Hepatocyte (in vitro differentiated cells): Measurements from ENCODE around the gene EXOC3L1. TPM values are rescaled to one million over a fixed set of nuclear protein-coding genes. Genes with fewer than 3 reads are reported as not detected.
A peak's percentile ranks its signal among the peaks of the same experiment; 100 is the strongest.

Source experiments
- DNase-seq: peaks from one replicate; pipeline ENCODE4 v3.0.0-alpha.2; 2016; ENCODE audit warnings: low spot score
- H2AFZ ChIP-seq: fragments of 200-600 bp; sonication (generic); 2 replicates; pipeline ENCODE4 v1.6.0; 2016; ENCODE audit warnings: antibody characterized with exemption, mild to moderate bottlenecking
- H3K27ac ChIP-seq: fragments of 200-600 bp; sonication (generic); 2 replicates; pipeline ENCODE4 v1.5.1; 2016; ENCODE audit warnings: mild to moderate bottlenecking
- H3K27me3 ChIP-seq: fragments of 200-600 bp; sonication (generic); 2 replicates; pipeline ENCODE4 v1.6.1; 2016
- H3K36me3 ChIP-seq: fragments of 200-600 bp; sonication (generic); replicated peaks from 2 replicates; pipeline ENCODE4 v1.5.1; 2016; ENCODE audit warnings: low read depth; ENCODE audit not compliant: insufficient read depth
- H3K4me1 ChIP-seq: fragments of 200-600 bp; sonication (generic); 2 replicates; pipeline ENCODE4 v1.5.1; 2016; ENCODE audit warnings: mild to moderate bottlenecking, moderate library complexity; ENCODE audit not compliant: insufficient read depth
- H3K4me2 ChIP-seq: fragments of 200-600 bp; sonication (generic); 2 replicates; pipeline ENCODE4 v1.6.0; 2016
- H3K4me3 ChIP-seq: fragments of 200-600 bp; sonication (generic); 2 replicates; pipeline ENCODE4 v1.5.1; 2016; ENCODE audit warnings: mild to moderate bottlenecking
- H3K79me2 ChIP-seq: fragments of 200-600 bp; sonication (generic); 2 replicates; pipeline ENCODE4 v1.6.0; 2017; ENCODE audit warnings: mild to moderate bottlenecking
- H3K9me2 ChIP-seq: fragments of 200-600 bp; sonication (generic); replicated peaks from 2 replicates; pipeline ENCODE4 v1.6.0; 2017; ENCODE audit warnings: mild to moderate bottlenecking; ENCODE audit not compliant: insufficient read depth
- H3K9me3 ChIP-seq: fragments of 200-600 bp; sonication (generic); 2 replicates; pipeline ENCODE4 v1.5.1; 2016; ENCODE audit warnings: low read depth, mild to moderate bottlenecking
- H4K20me1 ChIP-seq: fragments of 200-600 bp; sonication (generic); 2 replicates; pipeline ENCODE4 v1.6.0; 2016; ENCODE audit warnings: mild to moderate bottlenecking; ENCODE audit not compliant: insufficient read depth, poor library complexity, severe bottlenecking
- CTCF ChIP-seq: fragments of 200-600 bp; sonication (generic); IDR thresholded peaks from 2 replicates; pipeline ENCODE4 v1.5.1; 2016; ENCODE audit warnings: antibody characterized with exemption, mild to moderate bottlenecking; ENCODE audit not compliant: poor library complexity
- EZH2 ChIP-seq: fragments of 200-600 bp; sonication (generic); IDR thresholded peaks from 2 replicates; pipeline ENCODE4 v1.6.1; 2016; ENCODE audit warnings: antibody characterized with exemption, mild to moderate bottlenecking, borderline replicate concordance
- EZH2phosphoT487 ChIP-seq: fragments of 200-600 bp; sonication (generic); IDR thresholded peaks from one replicate; pipeline ENCODE4 v1.6.1; 2018; ENCODE audit warnings: antibody characterized with exemption, mild to moderate bottlenecking, low read depth, moderate library complexity; ENCODE audit not compliant: unreplicated experiment, severe bottlenecking
- WGBS: methylation state at CpG from one replicate; pipeline ENCODE4 v1.1.6; 2016; ENCODE audit warnings: low lambda C conversion rate; ENCODE audit errors: missing lambda C conversion rate; 5-methylcytosine and 5-hydroxymethylcytosine counted together
- polyA plus RNA-seq: library from polyadenylated mRNA; unstranded; fragments of >200 nt; fragmentation: Nextera tagmentation; extraction: Ambion mirVana; gene quantifications from 2 replicates; pipeline ENCODE4 v1.2.1, GENCODE V29; 2016
- total RNA-seq: library from RNA; depleted of rRNA; stranded (reverse); fragments of >200 nt; gene quantifications from 2 replicates; pipeline ENCODE4 v1.2.3, GENCODE V29; 2014

Gene EXOC3L1
- total and polyA plus RNA-seq, 2 experiments from 2014 or later: 0.33 to 2.0 TPM

GRCh38 chr16:67200491-67200890 lies 10.6 kb upstream of the EXOC3L1 start:
- no peaks in the 10 kb centered on the region for H3K9me2 ChIP-seq
- no peak overlapping the region for H3K27ac ChIP-seq
- H3K79me2 ChIP-seq: no peaks in the 10 kb centered on the region
- H3K9me3 ChIP-seq: no peaks in the 10 kb centered on the region
- no peak overlapping the region for H3K4me3 ChIP-seq
- TF ChIP-seq CTCF: no peak
- TF ChIP-seq EZH2: no peak
- no peak for TF ChIP-seq EZH2phosphoT487
- H3K27me3 ChIP-seq: no peaks in the 10 kb centered on the region
- peak overlapping the region; percentile 86 for H3K4me2 ChIP-seq
- no peaks in the 10 kb centered on the region for H3K36me3 ChIP-seq
- DNase-seq: no peak
- H3K4me1 ChIP-seq: peaks cover 5% of the 10 kb centered on the region
- no peaks in the 10 kb centered on the region for H4K20me1 ChIP-seq
- H2AFZ ChIP-seq: no peak overlapping the region
- WGBS: 96% methylated on average over 7 of the region's 8 CpGs

DNA sequence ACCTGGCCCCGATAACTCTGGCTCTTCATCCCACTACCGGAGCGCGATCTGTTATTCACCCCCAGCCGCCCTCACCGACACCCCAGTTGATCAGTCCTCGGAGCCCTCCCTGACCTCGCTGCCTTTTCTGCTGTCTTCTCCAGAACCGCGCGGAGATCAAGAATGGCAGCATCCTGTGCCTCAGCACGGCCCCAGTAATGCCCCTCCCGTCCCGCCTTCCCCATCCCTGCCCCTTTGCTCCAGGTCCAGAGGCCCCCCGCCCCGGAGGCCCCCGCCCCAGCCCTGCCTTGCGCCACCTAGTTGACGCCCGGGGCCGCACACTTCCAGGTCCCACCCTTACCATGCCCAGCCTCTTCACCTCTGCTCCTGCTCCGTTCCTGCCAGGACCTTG lies 9.9 kb upstream of the EXOC3L1 start:
- H3K4me3 ChIP-seq: no peak overlapping the region
- H3K27me3 ChIP-seq: no peaks in the 10 kb centered on the region
- H3K4me2 ChIP-seq: peak overlapping the region; percentile 86
- no peaks in the 10 kb centered on the region for H3K9me2 ChIP-seq
- DNase-seq: no peak
- TF ChIP-seq EZH2phosphoT487 (no peak), CTCF (no peak), EZH2 (no peak)
- no peaks in the 10 kb centered on the region for H3K79me2 ChIP-seq
- WGBS: 36% methylated on average over 18 of the region's 22 CpGs
- H3K36me3 ChIP-seq: no peaks in the 10 kb centered on the region
- no peaks in the 10 kb centered on the region for H4K20me1 ChIP-seq
- no peaks in the 10 kb centered on the region for H3K9me3 ChIP-seq
- H2AFZ ChIP-seq: no peak overlapping the region
- H3K4me1 ChIP-seq: peaks cover 5% of the 10 kb centered on the region
- no peak overlapping the region for H3K27ac ChIP-seq

- peak within 1 kb of the TSS; percentile 26 for H3K4me3 ChIP-seq
- H3K9me2 ChIP-seq: no peaks in the 10 kb centered on the region
- H3K9me3 ChIP-seq: no peaks in the 10 kb centered on the region
- TF ChIP-seq CTCF (peak; percentile 45), EZH2phosphoT487 (no peak)
- peaks cover 5% of the 10 kb centered on the region for H3K4me1 ChIP-seq
- peak; percentile 82 for DNase-seq
- no peaks in the 10 kb centered on the region for H3K27me3 ChIP-seq
- H2AFZ ChIP-seq: no peak within 1 kb of the TSS
- 24% methylated on average over 33 of the region's 61 CpGs for WGBS
- peak within 1 kb of the TSS; percentile 78 for H3K27ac ChIP-seq
- H3K36me3 ChIP-seq: no peaks in the 10 kb centered on the region
- H3K79me2 ChIP-seq: peaks cover under 1% of the 10 kb centered on the region
- no peaks in the 10 kb centered on the region for H4K20me1 ChIP-seq
- H3K4me2 ChIP-seq: peak within 1 kb of the TSS; percentile 86
Measured at GRCh38 chr16:67199011-67199807, 9.3 kb upstream of the EXOC3L1 start, which contains the start of gene ELMO3. Gene ELMO3, plus strand, starts transcription at chr16:67199131. Its CDS starts 196 bp downstream, at chr16:67199327.
